Stimulated activated CD8-positive, alpha-beta memory T cell treated with anti-CD3 and anti-CD28 coated beads, Interleukin-15, amount 100 ng/mL, for 24 hours (primary cell): ENCODE data around the gene DUSP22.
A peak's percentile ranks its signal among the peaks of the same experiment; 100 is the strongest.
"Not testable (repeated sequence)": the region's sequence is repeated elsewhere in the genome, so short reads cannot be mapped to it uniquely, and the experiment has no call there.

Source experiments
- DNase-seq: peaks from one replicate; pipeline ENCODE4 v3.0.0-alpha.2; 2020; ENCODE audit warnings: low read depth

DUSP22 gene, protein sequence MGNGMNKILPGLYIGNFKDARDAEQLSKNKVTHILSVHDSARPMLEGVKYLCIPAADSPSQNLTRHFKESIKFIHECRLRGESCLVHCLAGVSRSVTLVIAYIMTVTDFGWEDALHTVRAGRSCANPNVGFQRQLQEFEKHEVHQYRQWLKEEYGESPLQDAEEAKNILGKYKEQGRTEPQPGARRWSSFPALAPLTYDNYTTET

DNA sequence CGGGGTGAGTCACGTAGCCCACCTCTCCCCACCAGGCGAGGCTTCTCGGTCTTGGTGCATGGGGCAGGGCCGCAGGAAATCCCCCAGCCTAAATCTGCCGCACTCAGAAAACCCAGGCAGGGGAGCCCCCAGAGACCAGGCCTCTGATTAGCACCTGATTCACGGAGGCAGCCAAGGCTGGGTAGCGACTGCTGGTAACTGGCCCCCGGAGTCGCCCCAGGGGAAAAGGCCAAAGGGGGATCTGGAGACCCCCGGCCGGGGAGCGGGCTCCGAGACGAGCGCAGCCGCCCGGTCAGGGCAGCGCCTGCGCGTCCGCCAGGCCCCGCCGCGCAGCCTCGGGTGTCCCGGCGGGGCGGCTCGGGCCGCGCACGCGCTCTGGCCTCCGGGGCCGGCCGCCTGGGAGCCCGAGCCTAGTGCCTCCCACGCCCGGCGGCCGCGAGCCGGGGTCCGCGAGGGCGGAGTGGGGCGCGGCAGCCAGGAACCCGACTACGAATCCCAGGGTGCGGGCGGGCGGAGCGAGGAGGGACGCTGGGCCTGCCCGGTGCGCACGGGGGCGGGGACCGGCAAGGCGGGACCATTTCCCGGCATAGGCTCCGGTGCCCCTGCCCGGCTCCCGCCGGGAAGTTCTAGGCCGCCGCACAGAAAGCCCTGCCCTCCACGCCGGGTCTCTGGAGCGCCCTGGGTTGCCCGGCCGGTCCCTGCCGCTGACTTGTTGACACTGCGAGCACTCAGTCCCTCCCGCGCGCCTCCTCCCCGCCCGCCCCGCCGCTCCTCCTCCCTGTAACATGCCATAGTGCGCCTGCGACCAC lies at the start of gene DUSP22:
Gene DUSP22, plus strand, starts transcription at position 791 of the 809 bp plus-strand sequence. CDS start 53 bp downstream, outside the sequence.
- DNase-seq, result peak; percentile 58

DNA sequence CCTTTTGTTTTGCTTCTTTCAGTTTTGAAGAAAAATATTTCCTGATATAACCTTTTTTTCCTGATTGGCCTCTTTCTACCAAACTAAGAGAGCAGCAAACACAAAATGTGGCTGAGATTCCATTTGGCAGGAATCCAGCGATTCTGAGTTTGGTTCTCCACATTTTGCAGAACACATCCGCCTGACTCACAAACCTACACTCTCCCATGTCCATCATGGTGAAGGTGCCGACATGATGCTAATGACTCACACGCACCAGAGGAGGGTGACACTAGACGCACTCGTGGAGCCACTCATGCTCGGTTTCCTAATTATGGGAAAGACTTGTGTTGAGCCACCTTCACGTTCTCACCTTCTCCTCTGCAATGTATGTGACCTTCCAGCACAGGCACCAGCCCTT lies 45.9 kb upstream of the DUSP22 start:
- DNase-seq, result no peak

DNA sequence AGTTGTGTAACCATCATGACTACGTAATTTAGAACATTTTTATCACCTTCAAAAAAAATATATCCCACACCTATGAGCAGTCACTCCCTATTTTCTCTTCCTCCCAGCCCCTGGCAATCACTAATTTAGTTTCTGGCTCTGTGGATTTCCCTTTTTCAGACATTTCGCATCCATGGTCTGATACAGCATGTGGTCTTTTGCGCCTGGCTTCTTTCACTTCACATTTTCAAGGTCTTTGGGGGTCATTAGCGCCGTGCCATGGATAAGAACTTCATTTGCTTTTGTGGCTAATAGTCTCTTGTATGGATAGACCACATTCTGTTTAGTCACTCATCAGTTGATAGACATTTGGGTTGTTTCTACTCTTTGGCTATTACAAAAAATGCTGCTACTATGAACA lies 44.9 kb upstream of the DUSP22 start:
- DNase-seq, result no peak

GRCh38 chr6:248046-248445 lies 44.2 kb upstream of the DUSP22 start:
- not testable (repeated sequence) for DNase-seq

- no peak for DNase-seq
Measured at GRCh38 chr6:250676-251075, 41.6 kb upstream of the DUSP22 start.

- DNase-seq, result no peak
Measured at GRCh38 chr6:251920-252319, 40.4 kb upstream of the DUSP22 start.

DNA sequence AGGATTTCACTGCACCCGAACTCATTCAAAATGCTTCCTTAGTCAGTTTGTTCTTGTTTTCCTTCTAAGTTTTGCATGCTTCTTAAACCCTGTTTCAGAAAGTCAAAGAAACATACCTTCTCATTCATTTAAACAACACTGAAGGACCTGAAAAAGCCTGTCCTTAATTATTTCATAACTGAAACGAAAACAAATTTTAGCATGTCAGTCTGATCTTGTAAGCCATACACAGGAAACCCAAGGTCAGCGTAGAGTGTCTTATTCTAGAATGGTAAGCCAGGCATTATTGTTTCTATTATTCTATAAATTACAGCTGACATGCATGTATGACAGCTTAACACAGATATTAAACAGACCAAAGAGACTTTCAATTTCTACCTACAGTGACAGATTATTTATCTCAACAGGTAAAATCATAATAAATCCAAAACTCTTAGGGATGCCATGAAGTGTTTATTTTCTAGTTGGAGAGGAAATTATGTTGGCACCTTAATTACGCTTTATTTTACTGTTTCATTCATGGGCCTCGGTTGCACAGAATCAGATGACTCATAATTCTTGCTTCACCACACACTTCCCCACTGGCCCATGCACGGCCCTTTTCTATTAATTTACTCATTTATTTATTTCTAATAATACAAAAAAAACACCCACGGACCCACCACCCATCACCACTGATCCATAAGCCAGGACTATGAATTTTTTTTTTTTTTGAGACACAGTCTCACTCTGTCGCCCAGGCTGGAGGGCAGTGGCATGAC lies 39.3 kb upstream of the DUSP22 start:
- DNase-seq, result no peak

- DNase-seq, result no peak
Measured at GRCh38 chr6:254016-254415, 38.3 kb upstream of the DUSP22 start.

DNA sequence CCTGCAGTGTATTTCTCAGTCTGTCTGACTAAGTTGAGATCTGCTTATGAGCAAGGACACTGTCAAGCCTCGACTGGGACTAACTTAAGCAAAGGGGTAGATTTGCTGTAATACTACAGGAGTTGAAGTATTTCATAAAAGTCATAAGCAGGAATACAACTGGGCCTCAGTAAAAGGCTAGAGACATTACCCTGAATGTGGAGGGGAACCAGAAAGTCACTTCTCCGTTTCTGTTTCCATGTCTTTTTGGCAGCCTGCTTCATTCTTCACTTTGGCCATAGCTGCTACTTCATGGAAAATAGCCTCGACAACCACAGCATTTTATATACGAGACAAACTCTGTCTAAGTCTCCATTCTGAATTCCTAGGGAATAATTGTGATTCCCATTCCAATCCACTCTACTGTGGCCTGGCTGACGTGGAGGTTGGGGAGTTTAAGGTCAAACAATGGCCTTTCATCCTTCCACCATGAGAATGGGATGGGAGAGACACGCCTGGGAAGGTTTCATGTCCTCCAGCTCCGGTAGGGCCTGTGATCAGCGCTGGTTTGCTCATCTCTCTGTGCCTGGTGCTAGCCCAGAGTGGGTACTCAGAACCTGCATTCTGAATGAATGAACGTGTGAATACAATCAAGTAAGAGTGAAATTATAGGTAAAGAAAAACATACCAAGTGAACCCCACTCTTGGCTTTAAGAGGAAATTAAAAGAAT lies 37.1 kb upstream of the DUSP22 start:
- DNase-seq, result no peak

DNA sequence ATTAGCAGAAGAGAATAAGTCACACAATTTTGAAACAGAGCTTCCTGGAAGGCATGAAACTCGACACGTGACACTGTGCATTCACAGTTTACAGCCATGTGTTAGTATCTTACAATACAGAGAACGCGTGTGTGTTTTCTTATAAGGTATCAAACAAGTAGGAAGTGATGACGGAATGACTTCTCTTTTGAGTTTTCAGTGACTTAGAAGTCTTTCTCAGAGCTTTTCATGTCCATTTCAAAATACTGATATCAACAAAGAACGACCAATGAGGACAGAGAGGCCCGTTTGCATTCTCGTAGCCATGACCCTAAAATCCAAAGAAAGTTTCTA lies 36.6 kb upstream of the DUSP22 start:
- no peak for DNase-seq

DNA sequence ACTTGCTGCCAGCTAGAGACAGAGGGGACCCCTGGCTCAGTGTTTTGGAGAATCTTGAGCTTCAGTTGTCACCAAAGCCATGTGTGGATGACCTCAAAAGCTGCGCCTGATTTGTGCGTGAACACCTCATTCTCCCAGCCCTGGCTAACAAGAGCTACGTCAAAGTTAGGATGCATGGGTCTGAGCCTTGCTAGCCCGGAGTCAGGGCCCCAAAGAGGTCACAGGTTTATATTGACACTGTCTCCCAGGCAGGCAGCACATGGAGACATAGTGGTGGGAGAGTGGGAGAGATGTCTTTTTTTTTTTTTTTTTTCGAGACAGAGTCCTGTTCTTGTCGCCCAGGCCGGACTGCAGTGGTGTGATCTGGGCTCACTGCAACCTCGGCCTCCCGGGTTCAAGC lies 36.1 kb upstream of the DUSP22 start:
- no peak for DNase-seq

GRCh38 chr6:257031-257725 lies 35.1 kb upstream of the DUSP22 start:
- no peak for DNase-seq

DNA sequence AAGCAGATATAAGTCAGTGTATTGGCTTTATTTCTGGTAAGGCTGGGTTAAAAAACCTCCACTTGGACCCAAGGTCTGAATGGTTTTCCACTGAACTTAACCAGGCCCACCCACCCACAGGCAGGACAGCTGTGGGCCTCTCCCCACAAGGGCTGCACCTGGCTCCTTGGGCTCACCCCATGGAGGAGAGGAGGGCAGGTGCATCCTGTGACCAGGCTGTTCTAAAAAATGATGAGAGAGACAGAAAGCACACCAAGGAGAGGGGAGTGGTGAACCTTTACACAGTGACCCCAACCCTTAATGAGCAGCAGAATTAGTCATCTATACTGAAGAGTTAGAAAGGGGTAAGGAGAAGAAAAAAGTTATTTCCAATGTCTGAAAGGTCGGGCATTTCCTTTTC lies 34.5 kb upstream of the DUSP22 start:
- DNase-seq, result no peak

- no peak for DNase-seq
Measured at GRCh38 chr6:259316-259715, 33.0 kb upstream of the DUSP22 start.

DNA sequence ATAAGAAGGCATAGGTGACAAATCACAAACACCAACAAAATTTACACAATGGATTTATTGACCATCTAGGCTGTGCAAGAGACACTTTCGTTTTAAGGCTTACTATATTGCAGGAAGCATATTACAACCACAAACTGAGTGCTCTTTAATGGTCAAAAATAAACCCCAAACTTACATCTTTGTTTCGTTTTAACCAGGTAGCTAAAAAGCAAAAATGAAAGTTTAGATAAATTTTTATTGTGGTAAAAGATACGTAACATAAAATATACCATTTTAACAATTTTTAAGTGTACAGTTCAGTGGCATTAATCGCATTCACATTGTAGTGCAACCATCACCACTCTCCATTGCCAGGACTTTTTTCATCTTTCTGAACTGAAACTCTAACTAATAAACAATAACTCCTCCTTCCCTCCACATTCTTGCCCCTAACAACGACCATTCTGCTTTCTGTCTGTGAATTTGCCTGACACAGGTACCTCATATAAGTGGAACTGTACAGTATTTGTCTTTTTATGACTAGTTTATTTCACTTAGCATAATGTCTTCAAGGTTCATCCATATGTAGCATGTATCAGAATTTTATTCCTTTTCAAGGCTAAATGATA lies 32.3 kb upstream of the DUSP22 start:
- DNase-seq, result no peak

- DNase-seq, result no peak
Measured at GRCh38 chr6:264626-265025, 27.7 kb upstream of the DUSP22 start.

DNA sequence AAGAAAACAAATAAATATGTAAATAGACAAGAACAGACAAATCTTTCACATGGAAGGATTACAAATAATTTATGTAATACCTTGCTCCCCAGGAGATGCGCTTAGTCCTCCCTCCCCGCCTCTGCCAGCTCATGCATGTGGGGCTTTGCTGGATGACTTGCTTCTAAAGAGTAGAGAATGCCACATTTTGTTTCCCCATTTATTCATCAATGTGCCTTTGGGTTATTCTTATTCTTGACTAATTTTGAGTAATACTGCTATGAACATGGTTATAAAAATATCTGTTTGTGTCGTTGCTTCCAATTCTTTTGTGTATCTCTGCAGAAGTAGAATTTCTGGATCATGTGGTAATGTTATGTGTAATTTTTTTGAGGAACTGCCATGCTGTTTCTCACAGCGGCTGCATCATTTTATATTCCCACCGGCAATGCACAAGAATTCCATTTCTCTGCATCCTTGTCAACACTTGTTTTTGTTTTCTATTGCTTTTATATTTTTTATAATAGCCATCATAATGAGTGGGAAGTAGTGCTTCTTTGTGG lies 23.8 kb upstream of the DUSP22 start:
- no peak for DNase-seq

- no peak for DNase-seq
Measured at GRCh38 chr6:273551-274058, 18.7 kb upstream of the DUSP22 start.

DNA sequence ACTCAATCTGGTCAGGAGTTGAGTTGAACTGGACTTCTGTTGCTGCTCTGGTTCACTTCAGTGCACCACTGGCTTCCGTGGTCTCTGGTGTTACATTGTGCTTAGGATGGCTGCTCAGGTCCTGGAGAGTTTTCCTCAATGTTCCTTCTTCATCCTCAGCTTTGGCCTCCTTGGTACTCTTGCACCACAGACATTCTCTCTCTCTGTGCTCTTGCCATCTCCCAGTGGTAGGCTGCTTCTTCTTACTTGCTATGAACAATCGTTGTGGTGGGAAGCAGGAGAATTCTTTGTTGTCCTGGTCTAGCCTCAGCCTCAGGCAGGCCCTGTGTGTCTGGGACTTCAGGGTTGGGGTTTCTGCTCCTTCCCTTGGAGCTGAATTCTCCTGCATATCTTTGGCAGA lies 14.5 kb upstream of the DUSP22 start:
- DNase-seq, result no peak

DNA sequence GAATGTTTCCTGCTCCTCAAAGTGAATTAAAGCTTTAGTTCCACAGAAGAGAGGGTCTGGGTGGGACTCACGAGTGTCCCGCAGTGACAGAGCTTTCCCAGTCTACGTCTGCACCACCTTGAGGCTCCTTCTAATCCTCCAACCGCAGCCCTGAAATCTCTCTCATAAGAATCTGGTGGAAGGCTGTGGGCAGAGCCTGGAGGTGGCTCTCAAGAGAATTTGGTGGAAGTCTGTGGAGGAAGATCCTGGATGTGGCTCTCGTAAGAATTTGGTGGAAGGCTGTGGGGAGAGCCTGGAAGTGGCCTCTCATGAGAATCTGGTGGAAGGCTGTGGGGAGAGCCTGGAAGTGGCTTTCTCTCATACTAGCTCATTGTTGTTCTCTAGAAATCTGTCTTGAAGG lies 13.8 kb upstream of the DUSP22 start:
- DNase-seq, result no peak
